ENCODE data around the gene DLEC1.
A peak's percentile ranks its signal among the peaks of the same experiment; 100 is the strongest.

The DLEC1 gene, protein sequence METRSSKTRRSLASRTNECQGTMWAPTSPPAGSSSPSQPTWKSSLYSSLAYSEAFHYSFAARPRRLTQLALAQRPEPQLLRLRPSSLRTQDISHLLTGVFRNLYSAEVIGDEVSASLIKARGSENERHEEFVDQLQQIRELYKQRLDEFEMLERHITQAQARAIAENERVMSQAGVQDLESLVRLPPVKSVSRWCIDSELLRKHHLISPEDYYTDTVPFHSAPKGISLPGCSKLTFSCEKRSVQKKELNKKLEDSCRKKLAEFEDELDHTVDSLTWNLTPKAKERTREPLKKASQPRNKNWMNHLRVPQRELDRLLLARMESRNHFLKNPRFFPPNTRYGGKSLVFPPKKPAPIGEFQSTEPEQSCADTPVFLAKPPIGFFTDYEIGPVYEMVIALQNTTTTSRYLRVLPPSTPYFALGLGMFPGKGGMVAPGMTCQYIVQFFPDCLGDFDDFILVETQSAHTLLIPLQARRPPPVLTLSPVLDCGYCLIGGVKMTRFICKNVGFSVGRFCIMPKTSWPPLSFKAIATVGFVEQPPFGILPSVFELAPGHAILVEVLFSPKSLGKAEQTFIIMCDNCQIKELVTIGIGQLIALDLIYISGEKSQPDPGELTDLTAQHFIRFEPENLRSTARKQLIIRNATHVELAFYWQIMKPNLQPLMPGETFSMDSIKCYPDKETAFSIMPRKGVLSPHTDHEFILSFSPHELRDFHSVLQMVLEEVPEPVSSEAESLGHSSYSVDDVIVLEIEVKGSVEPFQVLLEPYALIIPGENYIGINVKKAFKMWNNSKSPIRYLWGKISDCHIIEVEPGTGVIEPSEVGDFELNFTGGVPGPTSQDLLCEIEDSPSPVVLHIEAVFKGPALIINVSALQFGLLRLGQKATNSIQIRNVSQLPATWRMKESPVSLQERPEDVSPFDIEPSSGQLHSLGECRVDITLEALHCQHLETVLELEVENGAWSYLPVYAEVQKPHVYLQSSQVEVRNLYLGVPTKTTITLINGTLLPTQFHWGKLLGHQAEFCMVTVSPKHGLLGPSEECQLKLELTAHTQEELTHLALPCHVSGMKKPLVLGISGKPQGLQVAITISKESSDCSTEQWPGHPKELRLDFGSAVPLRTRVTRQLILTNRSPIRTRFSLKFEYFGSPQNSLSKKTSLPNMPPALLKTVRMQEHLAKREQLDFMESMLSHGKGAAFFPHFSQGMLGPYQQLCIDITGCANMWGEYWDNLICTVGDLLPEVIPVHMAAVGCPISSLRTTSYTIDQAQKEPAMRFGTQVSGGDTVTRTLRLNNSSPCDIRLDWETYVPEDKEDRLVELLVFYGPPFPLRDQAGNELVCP (N-terminal part only)

DNA sequence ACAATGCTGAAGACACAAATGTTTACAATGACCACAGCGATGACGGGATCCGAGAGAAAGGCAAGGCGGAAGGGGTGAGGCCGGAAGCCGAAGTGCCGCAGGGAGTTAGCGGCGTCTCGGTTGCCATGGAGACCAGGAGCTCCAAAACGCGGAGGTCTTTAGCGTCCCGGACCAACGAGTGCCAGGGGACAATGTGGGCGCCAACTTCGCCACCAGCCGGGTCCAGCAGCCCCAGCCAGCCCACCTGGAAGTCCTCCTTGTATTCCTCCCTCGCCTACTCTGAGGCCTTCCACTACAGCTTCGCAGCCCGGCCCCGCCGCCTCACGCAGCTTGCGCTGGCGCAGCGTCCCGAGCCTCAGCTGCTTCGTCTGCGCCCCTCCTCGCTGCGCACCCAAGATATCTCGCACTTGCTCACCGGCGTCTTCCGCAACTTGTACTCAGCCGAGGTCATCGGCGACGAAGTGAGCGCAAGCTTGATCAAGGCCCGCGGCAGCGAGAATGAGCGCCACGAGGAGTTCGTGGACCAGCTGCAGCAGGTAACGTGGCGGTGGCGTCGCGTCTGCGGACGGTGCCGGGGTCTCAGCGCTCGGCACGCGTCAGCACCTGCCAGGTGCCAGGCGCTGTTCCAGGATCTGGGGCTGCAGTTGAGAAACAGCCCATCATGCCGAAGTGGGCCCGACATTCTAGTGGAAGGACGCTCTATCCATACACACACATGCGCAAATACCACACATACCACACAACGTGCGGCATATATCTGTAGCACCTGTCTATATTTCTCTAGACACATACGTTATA lies at the start of gene DLEC1:
DLEC1 (plus strand) TSS at position 108 of the 798 bp plus-strand sequence; CDS start at position 126, 18 bp downstream.
- DNase-seq = peak; percentile 64 to 73 (median 65)

DNA sequence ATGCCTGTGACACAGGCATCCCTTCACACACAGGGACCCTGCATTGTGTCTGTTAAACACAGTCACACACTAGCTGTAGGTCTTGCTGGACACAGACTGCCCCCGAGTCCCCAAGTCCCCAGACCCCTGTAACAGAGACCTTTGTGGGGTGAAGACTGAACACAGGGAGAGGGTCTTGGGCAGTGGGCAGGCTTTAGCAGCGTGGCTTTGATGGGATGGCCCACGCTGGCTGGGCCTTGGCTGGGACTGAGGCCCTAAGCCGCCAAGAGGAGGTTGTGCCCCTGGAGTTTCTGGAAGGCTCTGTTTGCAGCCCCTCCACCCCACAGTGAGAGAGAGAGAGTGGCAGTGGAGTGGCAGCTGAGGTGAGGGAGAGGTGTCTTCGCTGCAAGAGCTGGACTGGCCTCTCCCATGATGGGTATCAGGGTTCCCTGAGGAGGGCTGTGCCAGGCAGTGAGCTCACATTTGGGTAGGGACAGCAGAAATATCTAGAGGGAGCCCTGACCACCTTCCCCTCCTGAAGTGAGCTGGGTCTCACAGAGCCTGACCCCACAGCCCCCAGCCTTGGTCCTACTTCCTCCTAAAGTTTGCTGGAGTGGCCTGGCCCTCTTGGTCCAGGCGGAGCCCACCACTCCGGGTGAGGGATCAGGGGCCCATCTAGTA lies 49.1 kb upstream of the DLEC1 start:
- no peak for DNase-seq

DNA sequence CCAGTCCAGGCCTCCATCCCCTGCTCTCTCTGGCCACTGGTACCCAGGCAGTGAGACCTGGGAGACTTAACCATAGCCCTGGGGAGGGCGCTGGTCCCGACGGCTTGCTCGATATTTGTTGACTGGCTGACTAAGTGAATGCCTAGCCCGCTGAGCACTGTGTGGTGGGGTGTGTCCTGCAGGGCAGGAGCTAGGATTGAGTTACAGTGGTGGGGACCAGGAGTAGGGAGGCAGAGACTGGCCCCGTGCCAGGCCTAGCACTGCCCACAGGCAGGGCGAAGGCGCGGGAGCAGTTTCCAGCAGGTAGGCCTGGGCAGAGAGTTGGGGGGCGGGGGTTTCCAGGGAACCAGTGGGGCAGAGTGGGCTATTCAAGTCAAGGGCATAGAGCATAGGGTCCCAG lies 48.5 kb upstream of the DLEC1 start, which contains the start of gene VILL:
VILL (plus strand) TSS at position 260 of the 400 bp plus-strand sequence. CDS start 2,887 bp downstream, outside the sequence.
- no peak for DNase-seq

DNA sequence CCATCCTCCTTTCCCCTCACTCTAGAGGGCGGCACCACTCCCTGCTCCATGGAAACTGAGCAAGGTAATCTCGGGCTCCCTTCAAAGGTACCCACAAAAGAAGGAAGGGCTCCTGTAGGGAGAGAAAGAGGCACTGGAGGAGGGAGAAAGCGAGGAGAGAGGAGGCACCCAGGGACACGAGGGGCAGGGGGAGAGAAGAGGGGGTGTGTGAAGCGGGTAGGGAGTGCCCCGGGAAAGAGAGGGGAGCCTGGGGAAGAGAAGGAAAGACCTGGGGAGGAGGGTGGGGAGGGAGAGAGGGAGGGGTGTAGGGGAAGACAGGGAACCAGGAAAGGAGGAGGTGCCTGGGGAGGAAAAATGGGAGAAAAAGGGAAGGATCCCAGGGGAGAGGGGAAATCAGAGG lies 47.9 kb upstream of the DLEC1 start:
- no peak for DNase-seq

DNA sequence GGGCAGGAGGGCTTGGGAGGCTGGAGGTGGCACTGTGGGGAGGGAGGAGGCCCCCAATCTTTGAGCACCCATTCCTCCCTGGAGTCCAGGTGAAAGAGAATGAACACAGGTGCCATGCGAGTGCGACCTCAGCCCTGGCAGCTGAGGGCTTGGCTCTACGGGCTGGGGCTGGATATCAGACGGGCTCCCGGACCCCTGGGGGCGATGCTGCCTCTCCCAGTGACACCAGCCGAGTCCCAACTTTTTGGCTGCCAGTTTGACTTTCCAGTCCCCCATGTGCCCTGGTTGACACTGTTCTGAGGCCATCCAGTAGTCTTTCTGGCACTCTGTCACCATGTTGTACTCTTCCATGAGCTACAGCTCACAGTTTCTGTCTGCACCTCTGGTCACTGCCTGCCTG lies 47.2 kb upstream of the DLEC1 start:
- no peak for DNase-seq

DNA sequence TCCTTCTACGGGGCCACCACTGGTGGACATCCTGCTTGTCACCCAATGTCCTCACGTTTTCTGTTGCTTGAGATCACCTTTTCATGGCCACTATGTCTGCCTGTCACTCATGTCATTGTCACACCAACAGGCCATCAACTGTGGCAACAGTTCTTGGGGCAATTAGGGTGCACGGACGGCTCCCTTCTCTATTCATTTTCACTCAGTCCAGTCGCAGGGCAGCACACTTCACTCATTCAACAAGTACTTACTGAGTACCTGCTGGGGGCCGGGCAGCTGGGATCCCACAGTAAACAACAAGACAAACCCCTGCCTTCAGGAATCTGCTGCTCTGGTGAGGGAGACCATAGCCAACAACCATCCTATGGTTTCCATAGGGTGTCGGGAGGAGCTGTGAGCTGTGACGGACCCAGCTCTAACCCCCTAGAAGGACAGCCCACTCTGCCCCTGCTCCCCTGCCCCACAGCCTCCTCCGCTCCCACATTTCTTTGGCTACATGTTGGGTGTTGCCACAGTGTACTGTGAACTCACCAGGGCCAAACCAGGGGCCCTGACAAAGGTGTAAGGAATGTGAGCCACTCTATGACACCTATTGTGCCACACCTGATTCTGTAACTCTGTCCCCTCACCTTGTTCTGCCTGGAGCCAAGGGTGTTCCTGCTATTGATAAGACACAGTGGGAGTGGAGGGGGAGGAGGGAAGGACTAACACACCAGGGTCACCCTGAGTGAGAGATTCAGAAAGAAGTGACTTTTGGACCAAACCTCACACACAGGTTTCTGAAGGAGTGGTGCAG lies 46.5 kb upstream of the DLEC1 start:
- no peak for DNase-seq

DNA sequence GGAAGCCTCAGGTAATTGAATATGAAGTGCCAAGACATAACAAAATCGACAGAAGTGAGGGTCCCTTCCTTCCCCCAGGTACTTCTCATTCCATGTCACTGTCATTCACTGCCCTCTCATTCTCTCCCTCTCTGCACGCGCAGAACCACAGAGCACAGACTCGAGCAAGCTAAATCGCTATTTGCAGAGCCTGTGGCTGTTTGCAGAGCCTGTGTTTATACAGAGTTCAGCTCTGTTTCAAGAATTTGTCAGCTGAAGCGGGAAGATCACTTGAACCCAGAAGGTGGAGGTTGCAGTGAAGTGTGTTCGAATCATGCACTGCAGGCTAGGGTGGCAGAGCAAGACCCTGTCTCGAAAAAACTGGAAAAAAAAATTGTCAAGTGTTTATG lies 45.9 kb upstream of the DLEC1 start:
- no peak for DNase-seq

DNA sequence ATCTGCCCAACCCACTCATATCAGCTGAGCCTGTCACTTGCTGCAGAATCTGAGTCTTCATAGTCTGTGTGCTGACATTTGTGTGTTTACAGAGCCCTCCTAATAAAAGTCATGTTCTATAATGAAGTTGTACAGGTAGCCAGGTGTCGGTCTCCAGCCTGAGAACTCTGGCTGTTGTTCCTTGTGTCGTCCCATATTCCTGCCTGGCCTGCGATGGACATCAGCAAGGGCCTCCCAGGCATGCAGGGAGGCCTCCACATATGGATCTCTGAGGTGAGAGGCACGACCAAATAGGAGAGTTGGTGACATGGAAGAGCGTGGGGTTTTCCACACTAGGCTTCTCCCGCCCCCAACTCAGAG lies 45.6 kb upstream of the DLEC1 start:
- DNase-seq = no peak

DNA sequence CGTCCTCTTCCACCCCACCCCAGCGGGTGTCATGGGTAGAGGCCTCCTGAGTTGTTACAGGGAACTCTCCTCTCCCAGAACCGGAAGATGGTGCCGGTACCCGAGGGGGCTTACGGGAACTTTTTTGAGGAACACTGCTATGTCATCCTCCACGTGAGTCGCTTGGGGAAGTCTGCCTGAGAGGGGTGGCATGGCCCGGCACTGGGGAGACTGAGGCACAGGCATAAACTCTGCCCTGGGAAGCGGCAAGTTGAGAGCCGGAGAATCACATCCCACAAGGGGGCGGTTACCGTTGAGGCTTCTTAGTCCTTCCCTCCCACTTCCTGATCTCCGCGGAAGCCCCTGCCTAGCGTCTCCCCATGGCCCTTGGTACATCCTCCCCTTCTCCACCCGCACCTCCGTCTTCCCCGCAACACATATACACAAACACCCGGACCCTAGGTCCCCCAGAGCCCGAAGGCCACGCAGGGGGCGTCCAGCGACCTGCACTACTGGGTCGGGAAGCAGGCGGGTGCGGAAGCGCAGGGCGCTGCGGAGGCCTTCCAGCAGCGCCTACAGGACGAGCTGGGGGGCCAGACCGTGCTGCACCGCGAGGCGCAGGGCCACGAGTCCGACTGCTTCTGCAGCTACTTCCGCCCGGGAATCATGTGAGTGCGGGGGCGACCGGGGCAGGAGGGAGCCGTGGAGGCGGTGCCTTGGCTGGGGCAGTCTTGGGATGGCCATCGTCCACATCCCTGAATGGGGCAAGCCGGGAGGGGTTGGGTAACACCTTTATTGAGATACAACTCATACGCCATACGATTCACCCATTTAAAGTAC lies 45.0 kb upstream of the DLEC1 start:
- DNase-seq = peak; percentile 84 to 94 (median 90)

DNA sequence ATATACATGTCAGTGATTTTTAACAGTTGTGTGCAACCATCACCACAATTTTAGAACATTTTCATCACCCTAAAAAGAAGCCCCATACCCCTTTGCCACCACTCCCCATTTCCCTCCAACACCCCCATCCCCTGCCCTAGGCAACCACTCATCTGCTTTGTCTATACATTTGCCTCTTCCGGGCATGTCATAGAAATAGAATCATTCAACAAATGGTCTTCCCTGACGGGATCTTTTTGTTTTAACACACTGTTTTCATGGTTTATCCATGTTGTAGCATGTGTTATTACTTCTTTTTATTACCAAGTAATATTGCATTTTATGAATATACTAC lies 44.4 kb upstream of the DLEC1 start:
- DNase-seq = no peak

DNA sequence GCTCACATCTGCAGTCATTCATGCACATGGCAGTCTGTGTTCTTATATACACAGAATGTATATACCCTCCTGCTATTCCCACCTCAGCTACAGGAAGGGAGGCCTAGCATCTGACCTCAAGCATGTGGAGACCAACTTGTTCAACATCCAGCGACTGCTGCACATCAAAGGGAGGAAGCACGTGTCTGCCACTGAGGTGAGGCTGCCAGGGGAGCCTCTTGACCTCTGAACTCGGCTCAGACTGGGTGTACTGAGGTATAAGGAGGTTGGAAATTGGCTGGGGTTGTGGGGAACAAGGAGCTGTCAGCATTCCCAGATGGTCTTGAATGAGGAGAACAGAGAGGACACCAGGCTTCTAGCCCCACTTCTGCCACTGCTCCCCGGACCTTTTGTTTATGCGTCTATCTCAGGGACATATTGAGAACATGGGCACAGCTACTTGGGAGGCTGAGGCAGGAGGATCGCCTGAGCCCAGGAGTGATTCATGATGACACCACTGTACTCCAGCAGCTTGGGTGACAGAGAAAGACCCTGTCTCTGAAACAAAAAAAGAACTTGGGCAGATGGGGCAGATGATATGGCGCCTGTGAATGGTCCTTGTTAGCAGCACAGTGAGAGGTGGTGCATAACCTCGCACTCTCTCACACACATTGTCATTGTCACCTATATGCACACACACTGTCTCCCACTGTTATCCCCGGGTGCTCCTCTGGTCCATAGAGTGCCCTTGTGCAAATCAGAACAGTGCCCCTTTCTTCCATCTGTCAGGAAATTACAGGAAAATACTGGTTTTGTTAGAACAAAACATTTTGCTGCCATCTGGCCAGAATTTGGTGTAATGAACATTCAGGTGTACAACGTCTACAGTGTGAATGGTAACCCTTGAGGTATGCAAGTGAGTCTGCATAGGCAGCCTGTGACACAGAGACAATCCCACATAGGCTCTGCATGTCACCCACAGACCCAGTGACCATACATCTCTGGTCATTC lies 43.1 kb upstream of the DLEC1 start:
- no peak for DNase-seq

DNA sequence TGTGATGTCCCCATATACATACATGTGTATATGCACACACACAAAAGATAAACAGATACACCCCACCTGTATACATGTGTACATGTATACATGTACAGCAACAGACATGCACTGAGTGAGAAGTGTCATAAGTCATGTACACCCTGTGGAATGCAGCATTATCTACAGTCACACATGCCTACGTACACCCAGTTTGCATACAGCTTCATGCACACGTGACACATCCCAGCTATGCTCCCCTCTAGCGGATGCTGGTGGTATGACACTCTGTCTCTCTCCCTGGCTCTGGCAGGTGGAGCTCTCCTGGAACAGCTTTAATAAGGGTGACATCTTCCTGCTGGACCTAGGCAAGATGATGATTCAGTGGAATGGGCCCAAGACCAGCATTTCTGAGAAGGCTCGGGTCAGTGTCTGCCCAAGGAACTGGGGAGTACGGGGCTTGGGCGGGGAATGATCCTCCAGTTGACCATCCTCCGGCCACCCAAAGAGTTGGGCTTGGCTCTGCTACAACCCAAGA lies 42.2 kb upstream of the DLEC1 start:
- DNase-seq = peak; percentile 83 to 88 (median 85)

DNA sequence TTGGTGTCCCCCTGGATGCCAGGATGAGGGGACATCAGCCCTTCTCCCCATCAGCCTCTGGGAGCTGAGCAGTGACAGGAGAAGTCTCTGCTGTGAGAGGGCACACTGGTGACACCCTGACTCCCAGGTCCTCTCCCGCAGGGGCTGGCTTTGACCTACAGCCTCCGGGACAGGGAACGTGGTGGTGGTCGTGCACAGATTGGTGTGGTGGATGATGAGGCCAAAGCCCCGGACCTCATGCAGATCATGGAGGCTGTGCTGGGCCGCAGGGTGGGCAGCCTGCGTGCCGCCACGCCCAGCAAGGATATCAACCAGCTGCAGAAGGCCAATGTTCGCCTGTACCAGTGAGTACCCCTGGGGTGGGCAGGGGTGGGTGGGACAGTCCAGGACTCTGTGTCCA lies 41.7 kb upstream of the DLEC1 start:
- no peak for DNase-seq

DNA sequence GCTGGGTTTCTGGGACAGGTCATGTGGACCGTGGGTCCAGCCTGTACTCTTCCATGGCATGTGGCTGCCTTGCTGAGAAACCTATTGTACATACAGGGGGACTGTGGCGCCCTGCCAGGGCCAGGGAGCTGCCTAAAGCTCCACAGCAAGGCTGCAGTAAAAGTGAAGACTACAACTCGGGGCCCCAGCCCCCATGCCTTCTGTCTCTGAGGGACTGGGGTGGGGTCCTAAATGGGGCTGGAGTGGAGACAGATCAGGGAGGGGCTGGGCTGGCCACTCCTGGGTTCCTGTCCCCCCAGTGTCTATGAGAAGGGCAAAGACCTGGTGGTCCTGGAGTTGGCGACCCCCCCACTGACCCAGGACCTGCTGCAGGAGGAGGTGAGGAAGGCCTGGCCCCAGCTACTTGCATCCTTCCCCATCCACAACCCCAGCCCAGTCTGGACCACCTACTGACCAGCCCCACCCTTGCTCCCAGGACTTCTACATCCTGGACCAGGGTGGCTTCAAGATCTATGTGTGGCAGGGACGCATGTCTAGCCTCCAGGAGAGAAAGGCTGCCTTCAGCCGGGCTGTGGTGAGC lies 41.1 kb upstream of the DLEC1 start:
- no peak for DNase-seq

DNA sequence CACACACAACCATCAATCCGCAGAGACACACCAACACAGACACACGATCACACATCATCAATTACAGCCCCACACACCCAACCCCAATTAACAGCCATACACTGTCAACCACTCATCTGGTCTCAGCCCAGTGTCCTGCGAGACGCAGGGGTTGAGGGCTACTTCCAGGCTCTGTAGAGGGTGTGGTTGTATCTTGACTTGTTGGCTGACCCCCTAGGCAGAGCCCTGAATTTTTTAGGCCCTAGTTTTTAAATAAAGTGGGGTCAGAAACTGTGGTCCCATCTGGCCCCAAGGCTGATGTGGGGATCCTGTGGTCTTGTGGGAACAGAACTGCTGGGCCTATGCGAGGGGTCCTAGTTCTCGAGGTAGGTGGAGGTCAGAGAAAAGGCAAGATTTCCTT lies 39.2 kb upstream of the DLEC1 start:
- DNase-seq = no peak

DNA sequence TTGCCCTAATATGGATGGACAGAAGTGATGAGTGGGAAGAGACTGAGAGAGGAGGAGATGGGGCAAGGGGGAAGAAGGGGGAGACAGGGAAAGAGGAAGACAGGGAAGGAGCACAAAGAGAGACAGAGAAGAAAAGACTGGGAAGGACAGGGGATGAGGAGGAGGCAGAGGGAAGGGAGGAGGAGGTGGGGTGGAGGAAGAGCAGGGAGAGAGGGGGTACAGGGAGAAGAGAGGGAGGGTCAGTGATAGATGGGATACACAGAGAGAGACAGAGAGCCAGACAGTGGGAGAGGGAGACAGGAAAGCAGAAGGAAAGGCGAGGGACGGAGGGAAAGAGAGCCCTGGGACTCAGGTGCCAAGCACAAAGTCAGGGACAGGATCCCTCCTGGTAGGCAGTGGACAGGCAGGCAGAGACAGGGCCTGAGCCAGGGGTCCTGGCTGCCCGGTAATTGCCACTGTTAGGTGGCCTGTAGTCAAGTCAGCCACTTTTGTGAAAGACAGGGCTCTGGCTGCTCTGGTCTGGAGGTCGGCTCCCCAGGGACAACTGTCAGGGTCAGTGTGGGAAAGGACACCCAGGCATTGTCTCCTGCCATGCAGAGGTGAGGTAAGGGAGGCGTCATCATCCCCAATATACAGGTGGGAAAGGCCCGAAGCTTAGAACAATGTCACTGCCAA lies 38.6 kb upstream of the DLEC1 start:
- DNase-seq = no peak

DNA sequence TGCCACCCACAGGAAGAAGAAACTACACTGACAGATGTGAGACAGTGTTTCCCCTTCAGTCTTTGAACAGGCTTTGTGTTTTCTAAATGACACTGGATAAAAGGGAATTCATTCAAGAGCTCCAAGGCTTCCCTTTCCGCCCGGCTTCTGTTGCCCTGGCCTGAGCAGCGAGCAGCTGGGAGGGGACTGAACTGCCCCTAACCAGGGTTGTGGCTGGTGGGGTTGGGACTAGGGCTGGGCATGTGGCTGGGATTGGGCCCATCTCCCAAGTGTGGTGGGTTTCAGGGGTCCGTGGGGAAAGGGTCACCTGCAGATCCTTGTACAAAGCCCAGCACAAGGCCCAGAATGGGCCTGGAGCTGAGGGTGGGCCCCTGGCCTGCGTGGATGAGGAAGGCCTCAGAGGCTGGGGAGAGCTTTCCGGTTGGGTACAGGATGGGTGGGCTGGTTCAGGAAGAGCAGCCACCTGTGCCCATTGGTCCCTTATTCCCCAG lies 38.0 kb upstream of the DLEC1 start:
- DNase-seq = no peak
